ENCODE results near the gene KCTD11. TPM values are rescaled to one million over a fixed set of nuclear protein-coding genes. Genes with fewer than 3 reads are reported as not detected.
A peak's percentile ranks its signal among the peaks of the same experiment; 100 is the strongest.
"Not testable (repeated sequence)": the region's sequence is repeated elsewhere in the genome, so short reads cannot be mapped to it uniquely, and the experiment has no call there.

The KCTD11 gene
- polyA plus RNA-seq, 2 donors = 39.3 to 75.9 TPM

DNA sequence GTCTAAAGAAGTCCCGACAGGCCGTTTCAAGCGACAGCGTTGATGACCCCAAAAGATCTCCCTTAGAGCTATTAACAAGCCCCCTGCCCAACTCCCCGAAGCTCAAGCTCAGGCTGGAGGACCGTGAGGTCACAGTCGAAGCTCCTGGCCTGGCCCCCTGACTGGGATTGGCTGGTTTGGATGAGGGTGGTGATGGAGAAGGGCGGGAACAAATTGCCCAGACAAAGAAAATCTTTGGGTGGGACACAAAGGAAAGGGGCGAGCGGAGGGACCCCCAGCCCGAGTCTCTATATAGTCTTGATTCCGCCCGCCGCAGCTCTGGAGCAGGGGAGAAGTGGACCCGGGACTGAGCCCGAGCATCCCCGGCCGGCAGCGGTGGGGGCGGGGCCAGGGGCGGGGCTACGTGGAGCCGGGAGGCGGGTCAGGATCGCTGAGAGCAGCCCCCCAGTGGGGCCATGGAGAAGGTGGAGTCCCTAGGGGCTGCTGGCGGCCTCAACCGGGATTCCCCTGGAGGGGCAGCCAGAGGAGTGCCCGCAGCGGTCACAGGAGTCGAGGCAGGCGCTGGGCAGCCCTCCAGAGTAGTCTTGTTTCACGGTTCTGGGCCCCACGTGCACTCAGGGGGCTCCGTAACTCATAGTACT lies 21.8 kb upstream of the KCTD11 start:
- 0 to 1% methylated on average over 34 of the region's 34 CpGs for WGBS, 2 donors
- peak overlapping the region; percentile 71 to 84 for H3K4me3 ChIP-seq (ENCODE audit: low read depth in 1 of 2, low read length in 2 of 2)

GRCh38 chr17:7330638-7331015 lies 21.3 kb upstream of the KCTD11 start:
- peak overlapping the region; percentile 71 to 84 for H3K4me3 ChIP-seq (ENCODE audit: low read depth in 1 of 2, low read length in 2 of 2)
- no peaks in the 10 kb centered on the region for H3K27me3 ChIP-seq (ENCODE audit: control insufficient read depth in 1 of 2, insufficient read depth in 2 of 2, low read length in 2 of 2)
- H3K9me3 ChIP-seq (ENCODE audit: control insufficient read depth in 2 of 2, insufficient read depth in 1 of 2, low read depth in 1 of 2, low read length in 1 of 2) = no peaks in the 10 kb centered on the region
- peaks cover 3 to 9% of the 10 kb centered on the region in 2 donors for H3K4me1 ChIP-seq (ENCODE audit: control insufficient read depth in 2 of 2, insufficient read depth in 2 of 2, low read length in 1 of 2)
- 54 to 60% methylated on average over 13 of the region's 13 CpGs for WGBS, 2 donors
- peak overlapping the region; percentile 96 to 98 for H3K27ac ChIP-seq (ENCODE audit: low read depth in 2 of 2, low read length in 1 of 2)
- peaks cover 2 to 7% of the 10 kb centered on the region in 2 donors for H3K36me3 ChIP-seq (ENCODE audit: control insufficient read depth in 2 of 2, insufficient read depth in 2 of 2, low read length in 1 of 2)

More for the DNA sequence above, 21.8 kb upstream of the KCTD11 start:
- Histone ChIP-seq H3K27me3 (ENCODE audit: control insufficient read depth in 1 of 2, insufficient read depth in 2 of 2, low read length in 2 of 2) (no peaks in the 10 kb centered on the region), H3K36me3 (ENCODE audit: control insufficient read depth in 2 of 2, insufficient read depth in 2 of 2, low read length in 1 of 2) (peaks cover 4 to 9% of the 10 kb centered on the region in 2 donors), H3K27ac (ENCODE audit: low read depth in 2 of 2, low read length in 1 of 2) (peak overlapping the region; percentile 96 to 98), H3K9me3 (ENCODE audit: control insufficient read depth in 2 of 2, insufficient read depth in 1 of 2, low read depth in 1 of 2, low read length in 1 of 2) (no peaks in the 10 kb centered on the region), H3K4me1 (ENCODE audit: control insufficient read depth in 2 of 2, insufficient read depth in 2 of 2, low read length in 1 of 2) (peaks cover 3 to 9% of the 10 kb centered on the region in 2 donors)

GRCh38 chr17:7332111-7332510 lies 19.9 kb upstream of the KCTD11 start:
- WGBS, 2 donors = 55 to 61% methylated on average over 7 of the region's 7 CpGs

DNA sequence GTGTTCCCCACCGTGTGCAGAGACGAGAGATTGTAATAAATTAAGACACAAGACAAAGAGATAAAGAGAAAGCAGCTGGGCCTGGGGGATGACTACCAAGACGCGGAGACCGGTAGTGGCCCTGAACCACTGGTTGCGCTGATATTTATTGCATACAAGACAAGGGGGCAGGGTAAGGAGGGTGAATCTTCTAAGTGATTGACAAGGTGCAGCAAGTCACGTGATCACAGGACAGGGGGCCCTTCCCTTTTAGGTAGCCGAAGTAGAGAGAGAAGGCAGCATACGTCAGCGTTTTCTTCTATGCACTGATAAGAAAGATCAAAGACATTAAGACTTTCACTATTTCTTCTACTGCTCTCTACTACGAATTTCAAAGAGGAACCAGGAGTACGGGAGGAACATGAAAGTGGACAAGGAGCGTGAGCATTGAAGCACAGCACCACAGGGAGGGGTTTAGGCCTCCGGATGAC lies 19.3 kb upstream of the KCTD11 start:
- not testable (repeated sequence) for H3K36me3 ChIP-seq (ENCODE audit: control insufficient read depth in 2 of 2, insufficient read depth in 2 of 2, low read length in 1 of 2); H3K4me3 ChIP-seq (ENCODE audit: low read depth in 1 of 2, low read length in 2 of 2); H3K4me1 ChIP-seq (ENCODE audit: control insufficient read depth in 2 of 2, insufficient read depth in 2 of 2, low read length in 1 of 2); H3K27me3 ChIP-seq (ENCODE audit: control insufficient read depth in 1 of 2, insufficient read depth in 2 of 2, low read length in 2 of 2); H3K9me3 ChIP-seq (ENCODE audit: control insufficient read depth in 2 of 2, insufficient read depth in 1 of 2, low read depth in 1 of 2, low read length in 1 of 2); H3K27ac ChIP-seq (ENCODE audit: low read depth in 2 of 2, low read length in 1 of 2)
- WGBS, 2 donors = 48 to 54% methylated on average over 14 of the region's 14 CpGs

More at GRCh38 chr17:7332111-7332510, 19.9 kb upstream of the KCTD11 start:
- Histone ChIP-seq H3K36me3 (ENCODE audit: control insufficient read depth in 2 of 2, insufficient read depth in 2 of 2, low read length in 1 of 2) (no peaks in the 10 kb centered on the region), H3K4me1 (ENCODE audit: control insufficient read depth in 2 of 2, insufficient read depth in 2 of 2, low read length in 1 of 2) (peaks cover 3 to 9% of the 10 kb centered on the region in 2 donors), H3K27ac (ENCODE audit: low read depth in 2 of 2, low read length in 1 of 2) (no peak overlapping the region), H3K9me3 (ENCODE audit: control insufficient read depth in 2 of 2, insufficient read depth in 1 of 2, low read depth in 1 of 2, low read length in 1 of 2) (no peaks in the 10 kb centered on the region), H3K27me3 (ENCODE audit: control insufficient read depth in 1 of 2, insufficient read depth in 2 of 2, low read length in 2 of 2) (no peaks in the 10 kb centered on the region), H3K4me3 (ENCODE audit: low read depth in 1 of 2, low read length in 2 of 2) (no peak overlapping the region)

DNA sequence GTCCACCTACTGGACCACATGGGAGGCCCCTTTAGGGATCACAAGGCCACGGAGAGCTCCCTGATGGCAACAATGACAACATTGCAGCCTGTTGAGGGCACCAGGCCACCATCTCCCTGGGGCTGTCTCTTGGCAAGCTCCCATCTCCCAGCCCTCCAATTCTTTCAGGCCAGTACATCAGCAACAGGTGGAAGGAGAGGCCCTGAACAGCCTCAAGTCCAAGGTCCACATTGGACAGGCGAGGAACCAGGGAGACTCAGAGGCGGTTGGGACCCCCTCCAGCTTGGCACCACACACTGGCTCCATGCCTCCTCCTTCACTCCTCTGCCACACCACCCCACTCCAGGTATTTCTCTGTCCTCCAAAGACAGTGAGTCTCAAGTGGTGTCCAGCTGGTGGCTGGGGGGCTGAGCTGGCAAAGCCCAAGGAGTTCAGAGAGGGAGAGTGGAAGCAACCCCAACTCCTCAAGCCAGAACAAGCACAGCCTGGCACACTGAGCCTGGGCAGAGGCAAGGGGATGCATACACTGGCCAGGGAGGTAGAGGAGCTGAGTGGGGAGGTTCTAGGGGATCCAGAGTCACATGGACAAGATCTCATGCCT lies 16.9 kb upstream of the KCTD11 start:
- Histone ChIP-seq H3K4me3 (ENCODE audit: low read depth in 1 of 2, low read length in 2 of 2) (no peak overlapping the region), H3K36me3 (ENCODE audit: control insufficient read depth in 2 of 2, insufficient read depth in 2 of 2, low read length in 1 of 2) (no peaks in the 10 kb centered on the region), H3K9me3 (ENCODE audit: control insufficient read depth in 2 of 2, insufficient read depth in 1 of 2, low read depth in 1 of 2, low read length in 1 of 2) (no peaks in the 10 kb centered on the region), H3K27me3 (ENCODE audit: control insufficient read depth in 1 of 2, insufficient read depth in 2 of 2, low read length in 2 of 2) (no peaks in the 10 kb centered on the region), H3K27ac (ENCODE audit: low read depth in 2 of 2, low read length in 1 of 2) (no peak overlapping the region), H3K4me1 (ENCODE audit: control insufficient read depth in 2 of 2, insufficient read depth in 2 of 2, low read length in 1 of 2) (peaks cover 0 to 3% of the 10 kb centered on the region in 2 donors)
- WGBS, 2 donors = 77 to 88% methylated on average over 3 of the region's 3 CpGs

DNA sequence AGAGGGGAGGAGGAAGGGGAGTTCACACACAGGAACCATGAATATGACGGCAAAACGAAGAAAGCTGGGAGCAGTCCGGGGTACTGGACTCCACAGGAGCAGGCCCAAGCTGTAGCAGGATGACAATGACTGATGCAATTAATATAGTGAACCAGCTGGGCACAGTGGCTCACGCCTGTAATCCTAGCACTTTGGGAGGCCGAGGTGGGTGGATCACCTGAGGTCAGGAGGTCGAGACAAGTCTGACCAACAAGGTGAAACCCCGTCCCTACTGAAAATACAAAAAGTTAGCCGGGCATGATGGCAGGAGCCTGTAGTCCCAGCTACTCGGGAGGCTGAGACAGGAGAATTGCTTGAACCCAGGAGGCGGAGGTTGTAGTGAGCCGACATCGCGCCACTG lies 16.2 kb upstream of the KCTD11 start:
- H3K27me3 ChIP-seq (ENCODE audit: control insufficient read depth in 1 of 2, insufficient read depth in 2 of 2, low read length in 2 of 2); H3K9me3 ChIP-seq (ENCODE audit: control insufficient read depth in 2 of 2, insufficient read depth in 1 of 2, low read depth in 1 of 2, low read length in 1 of 2); H3K27ac ChIP-seq (ENCODE audit: low read depth in 2 of 2, low read length in 1 of 2); H3K4me1 ChIP-seq (ENCODE audit: control insufficient read depth in 2 of 2, insufficient read depth in 2 of 2, low read length in 1 of 2); H3K4me3 ChIP-seq (ENCODE audit: low read depth in 1 of 2, low read length in 2 of 2); H3K36me3 ChIP-seq (ENCODE audit: control insufficient read depth in 2 of 2, insufficient read depth in 2 of 2, low read length in 1 of 2): not testable (repeated sequence)
- WGBS, 2 donors = 80 to 84% methylated on average over 13 of the region's 13 CpGs

- Histone ChIP-seq H3K27me3 (ENCODE audit: control insufficient read depth in 1 of 2, insufficient read depth in 2 of 2, low read length in 2 of 2) (no peaks in the 10 kb centered on the region), H3K4me1 (ENCODE audit: control insufficient read depth in 2 of 2, insufficient read depth in 2 of 2, low read length in 1 of 2) (no peaks in the 10 kb centered on the region), H3K9me3 (ENCODE audit: control insufficient read depth in 2 of 2, insufficient read depth in 1 of 2, low read depth in 1 of 2, low read length in 1 of 2) (no peaks in the 10 kb centered on the region), H3K27ac (ENCODE audit: low read depth in 2 of 2, low read length in 1 of 2) (peak within 1 kb of the TSS in 1 of 2 donors; percentile 42), H3K4me3 (ENCODE audit: low read depth in 1 of 2, low read length in 2 of 2) (peak within 1 kb of the TSS; percentile 41 to 47), H3K36me3 (ENCODE audit: control insufficient read depth in 2 of 2, insufficient read depth in 2 of 2, low read length in 1 of 2) (no peaks in the 10 kb centered on the region)
- WGBS, 2 donors = 36 to 38% methylated on average over 16 to 17 of the region's 17 CpGs
Observed at GRCh38 chr17:7336240-7337175, 15.5 kb upstream of the KCTD11 start, which contains the start of gene ACAP1. TSS of gene ACAP1 (plus strand) at chr17:7336529. CDS start at chr17:7336735, 206 bp downstream.

- H3K27me3 ChIP-seq (ENCODE audit: control insufficient read depth in 1 of 2, insufficient read depth in 2 of 2, low read length in 2 of 2); H3K4me1 ChIP-seq (ENCODE audit: control insufficient read depth in 2 of 2, insufficient read depth in 2 of 2, low read length in 1 of 2); H3K9me3 ChIP-seq (ENCODE audit: control insufficient read depth in 2 of 2, insufficient read depth in 1 of 2, low read depth in 1 of 2, low read length in 1 of 2); H3K27ac ChIP-seq (ENCODE audit: low read depth in 2 of 2, low read length in 1 of 2); H3K36me3 ChIP-seq (ENCODE audit: control insufficient read depth in 2 of 2, insufficient read depth in 2 of 2, low read length in 1 of 2): not testable (repeated sequence)
- H3K4me3 ChIP-seq (ENCODE audit: low read depth in 1 of 2, low read length in 2 of 2) = peak overlapping the region in 1 of 2 donors; percentile 24
- WGBS, 2 donors = 72% methylated on average over 7 of the region's 7 CpGs
Observed at GRCh38 chr17:7337600-7337999, 14.4 kb upstream of the KCTD11 start.

- Histone ChIP-seq H3K27me3 (ENCODE audit: control insufficient read depth in 1 of 2, insufficient read depth in 2 of 2, low read length in 2 of 2) (no peaks in the 10 kb centered on the region), H3K36me3 (ENCODE audit: control insufficient read depth in 2 of 2, insufficient read depth in 2 of 2, low read length in 1 of 2) (no peaks in the 10 kb centered on the region), H3K27ac (ENCODE audit: low read depth in 2 of 2, low read length in 1 of 2) (no peak overlapping the region), H3K9me3 (ENCODE audit: control insufficient read depth in 2 of 2, insufficient read depth in 1 of 2, low read depth in 1 of 2, low read length in 1 of 2) (no peaks in the 10 kb centered on the region), H3K4me3 (ENCODE audit: low read depth in 1 of 2, low read length in 2 of 2) (no peak overlapping the region), H3K4me1 (ENCODE audit: control insufficient read depth in 2 of 2, insufficient read depth in 2 of 2, low read length in 1 of 2) (no peaks in the 10 kb centered on the region)
- 71 to 85% methylated on average over 2 of the region's 2 CpGs for whole genome bisulfite sequencing, 2 donors
Observed at GRCh38 chr17:7340179-7340578, 11.8 kb upstream of the KCTD11 start.
